H9 (cell line): ENCODE results near the gene EXOC6. TPM values are rescaled to one million over a fixed set of nuclear protein-coding genes. Genes with fewer than 3 reads are reported as not detected.

Experiments used
- DNase-seq: peaks from one replicate; pipeline ENCODE4 v3.0.0-alpha.2; 2017
- H2AFZ ChIP-seq: one replicate; pipeline ENCODE4 v1.6.1; 2013; ENCODE audit warnings: mild to moderate bottlenecking, low read length, control low read depth, moderate library complexity
- H2AK5ac ChIP-seq: 2 replicates; pipeline ENCODE4 v1.6.1; 2013; ENCODE audit warnings: low read length, control low read depth, mixed read lengths; ENCODE audit not compliant: insufficient read length
- H2BK120ac ChIP-seq: one replicate; pipeline ENCODE4 v1.6.1; 2013; ENCODE audit warnings: low read depth, mild to moderate bottlenecking, low read length, control low read depth, inconsistent platforms; ENCODE audit not compliant: poor library complexity, severe bottlenecking
- H2BK12ac ChIP-seq: 2 replicates; pipeline ENCODE4 v1.6.1; 2013; ENCODE audit warnings: low read length, control low read depth, mixed read lengths, low read depth; ENCODE audit not compliant: insufficient read length
- H2BK15ac ChIP-seq: 2 replicates; pipeline ENCODE4 v1.6.1; 2013; ENCODE audit warnings: low read depth, low read length, control low read depth
- H2BK20ac ChIP-seq: one replicate; pipeline ENCODE4 v1.6.1; 2013; ENCODE audit warnings: low read depth, mild to moderate bottlenecking, low read length, control low read depth, inconsistent platforms; ENCODE audit not compliant: poor library complexity, severe bottlenecking
- H2BK5ac ChIP-seq: 2 replicates; pipeline ENCODE4 v1.6.1; 2013; ENCODE audit warnings: low read length, control low read depth, mixed read lengths; ENCODE audit not compliant: insufficient read length
- H3K14ac ChIP-seq: 2 replicates; pipeline ENCODE4 v1.6.1; 2013; ENCODE audit warnings: low read length, control low read depth; ENCODE audit not compliant: insufficient read depth
- H3K18ac ChIP-seq: 2 replicates; pipeline ENCODE4 v1.6.1; 2013; ENCODE audit warnings: low read depth, mild to moderate bottlenecking, mixed read lengths, low read length, control low read depth; ENCODE audit not compliant: insufficient read length
- H3K23ac ChIP-seq: 2 replicates; pipeline ENCODE4 v1.6.1; 2013; ENCODE audit warnings: low read length, control low read depth, mixed read lengths, low read depth; ENCODE audit not compliant: insufficient read length
- H3K23me2 ChIP-seq: 2 replicates; pipeline ENCODE4 v1.6.1; 2013; ENCODE audit warnings: low read depth, mild to moderate bottlenecking, mixed read lengths, low read length, control low read depth; ENCODE audit not compliant: insufficient read length, poor library complexity, severe bottlenecking
- H3K27ac ChIP-seq: 2 replicates; pipeline ENCODE4 v1.5.1; 2013; ENCODE audit warnings: low read length, control low read depth, mixed read lengths, low read depth; ENCODE audit not compliant: insufficient read length
- H3K27me3 ChIP-seq: 2 replicates; pipeline ENCODE4 v1.6.1; 2013; ENCODE audit warnings: low read length, control low read depth, inconsistent platforms; ENCODE audit not compliant: insufficient read depth
- H3K4ac ChIP-seq: 2 replicates; pipeline ENCODE4 v1.6.1; 2013; ENCODE audit warnings: low read depth, mild to moderate bottlenecking, control low read depth, inconsistent platforms, low read length, moderate library complexity
- H3K4me1 ChIP-seq: 2 replicates; pipeline ENCODE4 v1.6.1; 2013; ENCODE audit warnings: low read length, control low read depth, inconsistent platforms; ENCODE audit not compliant: insufficient read depth
- H3K4me2 ChIP-seq: 2 replicates; pipeline ENCODE4 v1.6.1; 2013; ENCODE audit warnings: low read length, control low read depth, mixed read lengths; ENCODE audit not compliant: insufficient read length, insufficient read depth
- H3K56ac ChIP-seq: 2 replicates; pipeline ENCODE4 v1.6.1; 2013; ENCODE audit warnings: low read depth, mild to moderate bottlenecking, mixed read lengths, low read length, control low read depth; ENCODE audit not compliant: insufficient read length
- H3K79me1 ChIP-seq: 2 replicates; pipeline ENCODE4 v1.6.1; 2013; ENCODE audit warnings: low read depth, mild to moderate bottlenecking, moderate library complexity, low read length, control low read depth, inconsistent platforms; ENCODE audit not compliant: insufficient read depth, poor library complexity, severe bottlenecking
- H3K79me2 ChIP-seq: 2 replicates; pipeline ENCODE4 v1.6.1; 2013; ENCODE audit warnings: low read length, control low read depth, inconsistent platforms; ENCODE audit not compliant: insufficient read depth
- H3K9ac ChIP-seq: 2 replicates; pipeline ENCODE4 v1.6.1; 2013; ENCODE audit warnings: low read length, control low read depth, mixed read lengths; ENCODE audit not compliant: insufficient read length; ENCODE audit errors: extremely low read depth
- H3K9me3 ChIP-seq: one replicate; pipeline ENCODE4 v1.6.1; 2013; ENCODE audit warnings: low read depth, low read length, inconsistent platforms; ENCODE audit not compliant: control insufficient read depth
- H3T11ph ChIP-seq: one replicate; pipeline ENCODE4 v1.6.1; 2013; ENCODE audit warnings: mild to moderate bottlenecking, low read length, control low read depth, inconsistent platforms
- H4K20me1 ChIP-seq: one replicate; pipeline ENCODE4 v1.6.1; 2013; ENCODE audit not compliant: control insufficient read depth, insufficient read length, insufficient read depth
- H4K5ac ChIP-seq: 2 replicates; pipeline ENCODE4 v1.6.1; 2013; ENCODE audit warnings: low read depth, mild to moderate bottlenecking, mixed read lengths, low read length, control low read depth; ENCODE audit not compliant: insufficient read length
- H4K8ac ChIP-seq: replicated peaks from 2 replicates; pipeline ENCODE4 v1.6.1; 2013; ENCODE audit warnings: low read length, control low read depth, mixed read lengths, low read depth; ENCODE audit not compliant: insufficient read length
- H4K91ac ChIP-seq: 2 replicates; pipeline ENCODE4 v1.6.1; 2013; ENCODE audit warnings: low read depth, mild to moderate bottlenecking, moderate library complexity, mixed read lengths, low read length, control low read depth; ENCODE audit not compliant: insufficient read length
- H3K27ac Mint-ChIP-seq, 3 experiments: 2 replicates in 2 of 3; 3 replicates in 1 of 3; pipeline ENCODE4 v1.8.0; 2020 to 2021; ENCODE audit warnings: mixed read lengths in 3 of 3, mild to moderate bottlenecking in 1 of 3, moderate library complexity in 1 of 3
- H3K27me3 Mint-ChIP-seq: 2 replicates; pipeline ENCODE4 v1.8.0; 2021; ENCODE audit warnings: low read depth, mild to moderate bottlenecking, moderate library complexity, mixed read lengths
- H3K36me3 Mint-ChIP-seq, 3 experiments: 2 replicates in 2 of 3; 3 replicates in 1 of 3; pipeline ENCODE4 v1.8.0; 2020 to 2021; ENCODE audit warnings: low read depth in 3 of 3, mixed read lengths in 3 of 3; ENCODE audit not compliant: insufficient read depth in 1 of 3
- H3K4me1 Mint-ChIP-seq, 2 experiments: 2 replicates each; pipeline ENCODE4 v1.8.0; 2020; ENCODE audit warnings: mixed read lengths in 2 of 2
- H3K4me3 Mint-ChIP-seq, 2 experiments: 2 replicates in 1 of 2; 3 replicates in 1 of 2; pipeline ENCODE4 v1.8.0; 2020 to 2021; ENCODE audit warnings: mild to moderate bottlenecking in 2 of 2, mixed read lengths in 2 of 2, moderate library complexity in 1 of 2
- H3K9me3 Mint-ChIP-seq, 2 experiments: 2 replicates in 1 of 2; 3 replicates in 1 of 2; pipeline ENCODE4 v1.8.0; 2020; ENCODE audit warnings: mild to moderate bottlenecking in 2 of 2, mixed read lengths in 2 of 2, moderate library complexity in 1 of 2
- CTCF ChIP-seq: fragments of 200-600 bp; sonication (generic); conservative IDR thresholded peaks from 3 replicates; pipeline ENCODE4 v1.8.0; 2021; ENCODE audit warnings: antibody characterized with exemption, mild to moderate bottlenecking
- WGBS: extraction: QIAGEN DNeasy Blood & Tissue Kit; methylation state at CpG from one replicate; pipeline ENCODE4 v1.1.7; 2013; ENCODE audit warnings: missing lambda C conversion rate, low lambda C conversion rate, mixed read lengths; ENCODE audit not compliant: insufficient read length; ENCODE audit errors: extremely low coverage; 5-methylcytosine and 5-hydroxymethylcytosine counted together
- total RNA-seq: library from RNA; stranded (reverse); gene quantifications from 2 replicates; pipeline ENCODE4 v1.2.1, GENCODE V29; 2021

Gene EXOC6
- total RNA-seq, 1 experiment from 2014 or later, result 9.0 TPM

- H3K9me3 Mint-ChIP-seq, result no peaks in the 10 kb centered on the region
- no peaks in the 10 kb centered on the region for H3K23me2 ChIP-seq
- no peak overlapping the region for H4K91ac ChIP-seq
- no peak overlapping the region for H3K56ac ChIP-seq
- H2BK15ac ChIP-seq, result no peak overlapping the region
- no peak overlapping the region for H3K4me2 ChIP-seq
- no peak overlapping the region for H2BK120ac ChIP-seq
- H4K5ac ChIP-seq, result no peak overlapping the region
- no peak for DNase-seq
- WGBS, result no CpG with 5 or more reads among the region's 3 CpGs
- H3K79me2 ChIP-seq, result no peaks in the 10 kb centered on the region
- no peak overlapping the region for H3K23ac ChIP-seq
- no peak overlapping the region for H3K9ac ChIP-seq
- H2AK5ac ChIP-seq, result no peak overlapping the region
- no peaks in the 10 kb centered on the region for H3K27me3 ChIP-seq
- peaks cover 19 to 26% of the 10 kb centered on the region in 2 experiments for H3K4me1 Mint-ChIP-seq
- no peaks in the 10 kb centered on the region for H4K20me1 ChIP-seq
- no peaks in the 10 kb centered on the region for H3K79me1 ChIP-seq
- H3K36me3 Mint-ChIP-seq, result no peaks in the 10 kb centered on the region
- H3K4ac ChIP-seq, result no peak overlapping the region
- no peaks in the 10 kb centered on the region for H3K9me3 ChIP-seq
- no peak overlapping the region for H2AFZ ChIP-seq
- no peak overlapping the region for H3K27ac Mint-ChIP-seq
- H2BK12ac ChIP-seq, result no peak overlapping the region
- no peak overlapping the region for H3K27ac ChIP-seq
- H2BK20ac ChIP-seq, result no peak overlapping the region
- no peak overlapping the region for H2BK5ac ChIP-seq
- H3K14ac ChIP-seq, result no peak overlapping the region
- TF ChIP-seq CTCF, result no peak
- no peak overlapping the region for H3T11ph ChIP-seq
- no peak overlapping the region for H3K4me3 Mint-ChIP-seq
- H3K18ac ChIP-seq, result no peak overlapping the region
- no peaks in the 10 kb centered on the region for H3K4me1 ChIP-seq
- H4K8ac ChIP-seq, result no peak overlapping the region
- peaks cover 2% of the 10 kb centered on the region for H3K27me3 Mint-ChIP-seq
Observed at GRCh38 chr10:92809840-92810239, 38.5 kb upstream of the EXOC6 start.
